HG03175 (cell line): ENCODE data around the gene LZIC.
"Not testable (repeated sequence)": the region's sequence is repeated elsewhere in the genome, so short reads cannot be mapped to it uniquely, and the experiment has no call there.

Source experiments
- ATAC-seq: cut with Tn5 transposase; IDR thresholded peaks from one replicate; pipeline ENCODE4 v1.9.1; 2021; ENCODE audit warnings: mild to moderate bottlenecking, moderate library complexity; ENCODE audit not compliant: unreplicated experiment

LZIC gene

DNA sequence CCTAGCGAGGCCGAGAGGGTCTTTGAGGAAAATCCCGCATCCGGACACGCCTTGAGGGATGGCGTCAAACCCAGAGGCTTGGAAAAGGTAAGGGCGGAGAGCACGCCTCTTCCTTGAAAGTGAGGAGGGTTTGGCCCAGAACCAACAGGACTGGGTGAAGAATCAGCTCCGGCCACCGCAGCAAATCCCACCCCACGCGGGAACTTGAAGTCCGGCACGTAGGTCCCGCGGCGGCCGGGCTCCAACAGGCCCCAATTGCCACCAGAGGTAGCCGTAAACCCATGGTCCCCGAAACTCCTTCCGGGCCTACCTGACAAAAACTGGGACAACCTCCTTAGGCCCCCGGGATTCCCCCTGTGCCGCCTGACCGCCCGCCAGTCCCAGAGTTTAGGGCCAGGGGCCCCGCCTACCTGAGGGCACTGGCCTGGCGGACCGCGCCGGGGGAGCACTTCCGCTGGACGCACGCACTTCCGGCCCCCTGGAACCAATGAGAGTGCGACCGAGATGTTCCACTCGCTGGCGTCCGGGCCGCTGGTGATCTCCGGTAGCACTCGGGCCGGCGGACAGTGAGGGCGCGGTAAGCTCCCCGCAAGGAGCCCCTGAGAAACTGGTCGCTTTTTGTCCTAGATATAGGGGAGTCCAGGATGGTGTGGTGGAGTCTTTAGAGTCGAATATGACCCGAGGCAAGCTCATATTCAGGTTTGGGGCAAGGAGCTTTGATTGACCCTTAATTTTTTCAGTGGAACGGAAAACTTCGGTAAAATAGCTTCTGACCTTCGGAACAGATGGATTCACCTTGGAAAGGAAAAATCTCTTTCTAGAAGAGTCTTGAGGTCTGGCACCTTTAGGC, at the start of gene LZIC, which contains the start of gene NMNAT1:
Gene LZIC, minus strand, starts transcription at position 453 of the 850 bp plus-strand sequence. CDS start 6,772 bp downstream, outside the sequence.
Gene NMNAT1, plus strand, starts transcription at position 537 of the 850 bp plus-strand sequence. CDS start 28,599 bp downstream, outside the sequence.
- peak; percentile 94 for ATAC-seq

DNA sequence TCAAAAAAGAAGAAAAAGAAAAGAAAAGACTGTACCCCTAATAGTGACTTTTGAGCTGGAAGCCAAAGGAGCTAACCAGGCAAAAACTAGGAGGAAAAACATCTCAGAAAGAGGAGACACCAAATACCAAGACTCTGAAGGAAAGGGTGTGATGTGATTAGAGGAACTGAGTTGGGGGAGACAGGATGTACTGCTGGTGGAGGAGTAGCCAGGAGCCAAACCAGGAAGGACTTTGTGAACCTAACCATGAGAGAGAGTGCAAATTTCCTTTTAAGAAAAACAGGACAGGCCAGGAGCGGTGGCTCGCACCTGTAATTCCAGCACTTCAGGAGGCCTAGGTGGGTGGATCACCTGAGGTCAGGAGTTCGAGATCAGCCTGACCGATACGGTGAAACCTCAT, 49.7 kb upstream of the LZIC start:
- ATAC-seq = no peak

DNA sequence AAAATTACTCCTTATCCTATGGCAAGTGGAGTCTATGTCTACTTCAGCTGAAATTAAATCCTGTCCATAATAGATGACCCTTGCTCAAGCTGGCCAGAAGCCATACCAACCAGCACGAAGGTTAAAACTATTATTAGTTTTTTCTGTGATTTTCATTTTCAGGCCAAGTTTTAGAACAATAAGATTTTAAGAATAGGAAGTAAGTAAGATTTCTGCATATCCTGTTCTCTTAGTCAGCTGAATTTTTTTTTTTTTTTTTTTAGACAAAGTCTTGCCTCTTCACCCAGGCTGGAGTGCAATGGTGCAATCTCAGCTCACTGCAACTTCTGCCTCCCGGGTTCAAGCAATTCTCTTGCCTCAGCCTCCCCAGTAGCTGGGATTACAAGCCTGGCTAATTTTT, 47.8 kb upstream of the LZIC start:
- ATAC-seq = no peak

DNA sequence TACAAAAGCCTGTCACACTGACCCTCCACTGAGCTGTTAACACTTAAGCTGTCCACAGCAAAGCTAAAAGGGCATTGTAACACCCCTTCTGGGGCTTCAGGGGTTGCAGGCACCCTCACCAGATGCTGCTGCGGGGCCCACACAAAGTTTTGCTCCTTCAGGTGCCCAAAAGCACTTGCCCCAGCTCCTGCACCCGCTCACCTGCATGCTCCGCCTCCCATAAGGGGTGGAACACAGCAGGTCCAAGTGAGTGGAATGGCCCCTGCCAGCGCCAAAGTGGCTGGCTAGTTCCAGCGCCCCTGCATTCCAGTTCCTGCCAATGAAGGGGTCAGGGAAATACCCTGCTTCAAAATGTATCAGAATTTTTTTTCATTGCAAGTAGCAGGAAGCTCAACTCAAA, 46.6 kb upstream of the LZIC start:
- ATAC-seq = no peak

DNA sequence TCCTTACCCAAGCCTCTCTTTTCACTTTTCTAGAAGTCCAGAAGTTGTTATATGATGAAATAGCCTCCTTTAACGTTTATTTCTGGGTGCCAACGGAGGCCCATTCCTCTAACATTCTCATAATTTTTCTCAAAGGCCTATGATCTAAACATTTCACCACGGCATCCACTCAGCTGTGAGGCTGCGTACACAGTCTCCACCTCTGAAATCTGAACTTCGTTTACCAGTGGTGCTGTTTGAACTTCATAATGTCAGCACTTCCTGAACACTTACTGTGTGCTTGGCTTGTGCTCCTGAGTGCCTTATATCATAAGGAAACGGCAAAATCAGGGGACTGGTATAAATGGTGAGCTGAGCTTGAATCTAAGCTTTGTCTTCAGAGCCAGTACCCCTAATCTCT, 41.8 kb upstream of the LZIC start:
- no peak for ATAC-seq

DNA sequence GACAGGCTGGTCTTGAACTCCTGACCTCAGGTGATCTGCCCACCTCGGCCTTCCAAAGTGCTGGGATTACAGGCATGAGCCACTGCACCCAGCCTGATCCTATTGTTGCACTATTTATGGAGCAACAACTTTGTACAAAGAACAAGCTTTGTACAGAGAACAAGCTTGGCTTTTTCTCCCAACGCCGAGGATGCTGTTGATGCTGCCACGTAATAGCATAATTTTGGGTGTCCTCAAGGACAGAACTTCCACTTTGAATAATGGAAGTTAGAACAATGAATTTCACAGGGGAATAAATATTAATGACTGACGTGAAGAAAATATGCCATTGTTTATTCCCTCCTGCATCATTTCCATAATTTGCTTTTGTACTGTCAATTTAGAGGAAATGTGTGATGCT, 41.1 kb upstream of the LZIC start:
- no peak for ATAC-seq

DNA sequence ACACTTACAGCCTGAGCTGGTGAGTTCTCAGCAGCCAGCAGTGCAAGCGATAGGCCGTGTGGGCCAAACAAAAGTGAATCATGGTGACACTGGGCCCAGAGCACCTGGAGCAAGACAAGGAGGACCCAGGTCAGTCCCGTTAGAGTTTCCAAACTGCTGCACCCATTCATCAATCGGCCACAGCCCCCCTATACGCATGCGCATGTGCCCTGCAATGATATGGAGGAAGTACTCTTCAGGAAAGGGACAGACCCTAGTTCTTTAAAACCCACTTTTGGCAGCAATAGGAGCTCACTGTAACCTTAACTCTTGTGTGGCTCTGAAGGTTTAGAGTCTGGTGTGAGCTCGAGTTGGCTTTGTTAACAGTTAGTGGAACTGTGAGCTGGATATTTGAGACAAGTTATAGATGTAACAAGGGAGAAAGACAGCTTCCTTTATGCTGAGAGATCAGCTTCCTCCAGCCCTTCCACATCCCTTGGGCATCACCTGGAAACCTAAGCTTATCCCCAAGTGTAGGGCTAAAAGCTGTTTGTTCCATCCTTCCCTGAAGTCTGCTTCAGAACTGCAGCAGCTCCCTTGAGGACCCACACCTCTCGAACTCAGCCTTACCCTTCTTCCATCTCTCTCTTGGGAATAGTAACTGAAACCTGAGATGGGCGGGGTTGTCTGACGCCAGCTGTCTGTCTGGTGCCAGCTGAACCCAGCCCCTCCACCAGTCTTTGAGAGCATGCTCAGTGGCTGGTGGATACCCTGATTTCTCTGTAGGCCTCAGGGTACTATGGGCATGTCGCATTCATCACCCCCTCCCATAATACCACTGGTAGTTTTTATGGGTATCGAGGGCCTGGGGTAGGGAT, 17.7 kb upstream of the LZIC start:
- ATAC-seq = peak; percentile 47

DNA sequence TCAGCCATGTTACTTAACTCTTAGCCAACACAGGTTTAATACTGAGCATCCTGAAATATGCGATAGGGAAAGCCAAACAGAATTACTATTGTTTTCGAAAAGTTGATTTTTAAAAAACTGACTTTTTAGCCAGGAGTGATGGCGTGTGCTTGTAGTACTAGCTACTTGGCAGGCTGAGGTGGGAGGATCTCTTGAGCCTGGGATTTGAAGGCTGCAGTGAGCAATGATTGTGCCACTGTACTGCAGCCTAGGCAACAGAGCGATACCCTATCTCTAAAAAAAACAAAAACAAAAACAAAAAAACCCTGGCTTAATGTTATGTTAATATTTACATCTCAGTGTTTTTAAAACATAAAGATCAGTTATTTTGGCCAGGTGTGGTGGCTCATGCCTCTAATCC, 16.8 kb upstream of the LZIC start:
- ATAC-seq = no peak

DNA sequence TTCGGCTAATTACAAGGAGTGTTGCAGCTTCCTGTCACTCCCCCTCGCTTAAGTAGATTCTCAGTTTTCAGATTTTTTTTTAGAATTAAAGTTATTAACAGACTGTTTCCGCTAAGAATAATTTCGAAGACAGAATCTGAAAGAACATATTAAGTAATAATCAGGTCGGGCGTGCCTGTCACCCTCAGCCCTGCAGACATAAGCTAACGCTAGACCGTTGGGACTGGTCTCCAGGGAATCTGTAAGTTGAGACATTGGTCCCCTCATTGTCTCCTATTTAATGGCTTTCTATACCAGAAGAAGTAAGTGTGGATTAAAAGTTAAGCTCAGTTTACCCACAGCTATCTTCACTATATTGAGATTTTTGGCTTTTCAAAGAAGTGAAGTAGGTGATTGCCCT, 14.5 kb upstream of the LZIC start:
- no peak for ATAC-seq

DNA sequence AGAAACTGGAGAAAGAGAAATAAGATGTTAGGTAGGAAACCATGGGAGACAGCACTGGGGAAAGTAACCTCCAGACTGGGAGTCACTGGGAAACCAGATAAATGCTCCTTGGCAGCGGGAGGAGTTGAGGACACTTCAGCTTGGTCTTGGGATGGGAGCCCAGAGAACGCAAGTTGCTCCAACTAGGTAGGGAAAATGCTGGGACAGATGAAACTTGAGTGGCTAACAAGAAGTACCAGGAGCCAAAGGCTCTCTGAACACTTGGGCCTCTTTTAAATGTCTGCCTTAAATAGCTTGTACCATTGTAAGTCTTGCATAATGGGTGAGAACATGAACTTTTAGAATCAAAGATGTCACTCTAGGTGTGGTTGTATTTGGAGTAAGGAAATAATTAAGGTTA, 3.1 kb upstream of the LZIC start:
- ATAC-seq = no peak

DNA sequence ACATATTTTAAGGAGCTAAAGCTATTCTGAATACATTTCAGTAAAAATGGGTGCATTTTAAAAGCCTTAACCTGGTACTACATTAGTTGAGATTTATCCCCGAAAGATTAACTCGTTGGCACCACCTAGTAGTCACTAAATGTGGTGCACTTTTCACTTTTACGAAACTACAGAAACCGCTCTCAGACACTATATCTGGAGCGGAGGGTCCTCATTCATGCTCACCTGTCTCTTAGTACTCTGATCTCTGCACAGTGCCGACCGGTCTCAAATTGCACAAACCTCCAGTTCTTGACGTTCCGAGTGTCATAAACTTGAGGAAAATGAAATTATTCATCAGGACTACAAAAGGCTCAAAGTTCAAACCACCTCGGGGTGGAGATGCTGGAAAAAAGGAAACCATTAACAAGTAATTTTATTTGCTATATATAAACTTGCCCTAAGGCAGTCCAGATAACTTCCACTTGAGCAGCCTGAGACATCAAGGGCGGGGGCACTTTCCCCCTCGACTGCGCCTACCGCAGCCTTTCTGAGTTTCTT, 722 bp downstream of the LZIC start:
- peak; percentile 34 for ATAC-seq

DNA sequence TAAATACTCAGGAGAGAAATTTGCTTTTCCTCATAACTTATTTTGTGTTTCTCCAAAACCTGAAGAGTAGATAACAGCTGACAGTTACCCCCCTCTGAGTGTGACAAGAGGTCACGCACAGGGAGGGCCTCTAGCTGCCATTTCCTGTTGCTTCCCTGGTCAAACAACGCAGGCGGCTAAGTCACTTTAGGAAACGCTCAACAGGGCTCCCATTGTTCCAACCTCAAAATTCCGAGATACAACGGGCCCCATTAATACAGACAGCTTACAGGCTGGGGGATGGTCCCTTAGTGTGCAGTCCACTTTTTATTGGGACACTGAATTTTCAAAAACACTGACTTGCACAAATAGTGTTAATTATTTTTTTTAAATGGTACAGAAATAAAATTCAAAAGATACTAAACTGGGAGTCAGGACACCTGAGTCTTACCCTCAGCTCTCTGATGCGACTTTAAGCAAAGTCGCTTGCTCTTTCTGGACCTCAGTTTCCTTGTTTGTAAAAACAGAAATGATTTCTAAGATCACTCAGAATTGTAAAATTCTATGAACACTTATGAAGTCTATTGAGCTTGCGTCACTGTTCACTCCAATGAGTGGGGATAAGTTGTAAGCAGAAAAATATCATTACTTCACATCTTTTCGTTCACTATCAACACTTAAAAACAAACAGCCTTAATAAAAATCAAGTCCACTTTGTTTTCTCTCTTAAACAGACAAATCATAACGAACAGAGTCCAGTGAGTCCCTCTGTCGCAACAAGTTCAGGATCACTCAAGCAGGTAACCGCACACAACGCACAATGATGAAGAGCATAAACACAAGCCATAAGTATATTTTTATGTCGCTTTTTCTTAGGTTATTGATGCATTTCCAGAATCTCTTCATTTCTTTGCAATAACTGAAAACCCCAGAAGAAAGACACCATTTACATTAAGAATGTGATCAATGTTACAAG, 13.5 kb downstream of the LZIC start:
- ATAC-seq = no peak

DNA sequence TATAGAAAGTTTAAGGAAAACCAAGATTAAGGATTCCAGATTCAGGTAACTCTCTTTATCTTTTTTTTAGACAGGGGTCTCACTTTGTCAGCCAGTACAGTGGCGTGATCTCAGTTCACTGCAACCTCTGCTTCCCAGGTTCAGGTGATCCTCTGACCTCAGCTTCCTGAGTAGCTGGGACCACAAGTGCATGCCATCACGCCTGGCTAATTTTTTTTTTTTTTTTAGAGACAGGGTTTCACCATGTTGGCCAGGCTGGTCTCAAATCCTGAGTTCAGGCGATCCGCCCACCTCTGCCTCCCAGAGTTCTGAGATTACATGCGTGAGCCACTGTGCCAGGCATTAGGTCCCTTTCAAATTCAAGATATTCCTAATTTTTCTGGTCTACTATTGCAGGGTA, 15.9 kb downstream of the LZIC start:
- ATAC-seq = no peak

DNA sequence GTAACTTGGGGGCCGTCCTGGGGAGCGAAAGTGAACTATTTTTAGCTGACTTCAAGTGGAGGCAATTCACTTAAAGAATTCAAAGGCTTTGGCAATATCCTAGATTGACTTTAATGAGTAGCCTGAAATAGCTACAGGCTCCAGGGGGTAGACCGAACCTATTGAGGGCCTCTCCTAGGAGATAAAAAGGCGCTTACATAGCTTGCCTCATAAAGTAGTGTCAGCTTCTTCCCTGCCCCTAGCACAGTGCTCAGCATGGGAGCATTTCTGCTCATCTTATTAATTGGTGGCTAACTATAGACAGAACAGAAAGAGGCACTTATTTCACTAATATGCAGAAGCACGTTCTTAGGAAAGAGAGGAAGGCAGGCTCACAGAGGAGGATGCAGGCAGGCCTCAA, 20.8 kb downstream of the LZIC start:
- ATAC-seq = no peak

DNA sequence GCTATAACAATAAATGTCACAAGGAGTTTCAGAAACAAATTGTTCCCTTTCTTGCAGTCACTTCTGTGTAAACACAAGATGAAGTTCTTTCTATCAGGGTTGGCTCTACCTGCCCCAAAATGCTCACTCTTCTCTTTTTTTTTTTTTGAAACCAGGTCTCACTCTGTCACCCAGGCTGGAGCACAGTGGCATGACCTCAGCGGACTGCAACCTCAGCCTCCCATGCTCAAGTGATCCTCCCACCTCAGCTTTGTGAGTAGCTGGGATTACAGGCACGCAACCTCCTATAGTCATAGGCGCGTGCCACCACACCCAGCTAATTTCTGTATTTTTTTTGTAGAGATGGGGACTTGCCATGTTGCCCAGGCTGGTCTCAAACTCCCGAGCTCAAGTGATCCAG, 22.6 kb downstream of the LZIC start:
- ATAC-seq = no peak

DNA sequence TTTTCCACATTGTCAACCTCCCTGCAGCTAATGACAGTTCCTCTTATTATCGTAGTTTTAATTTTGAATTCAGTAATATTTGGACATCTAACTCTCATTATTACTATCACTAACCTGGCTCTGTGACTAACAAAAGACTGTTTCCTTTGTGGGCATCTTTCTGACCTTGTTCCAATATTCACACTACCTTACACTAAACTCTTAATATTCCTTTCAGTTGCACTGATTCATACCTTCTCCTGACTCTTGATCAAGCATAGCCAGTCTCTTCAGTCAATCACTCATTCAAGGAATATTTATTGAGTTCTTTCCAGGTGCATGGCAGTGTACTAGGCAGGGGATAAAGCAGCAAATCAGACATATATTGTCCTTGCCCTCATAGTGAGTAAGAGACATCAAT, 25.3 kb downstream of the LZIC start:
- no peak for ATAC-seq

DNA sequence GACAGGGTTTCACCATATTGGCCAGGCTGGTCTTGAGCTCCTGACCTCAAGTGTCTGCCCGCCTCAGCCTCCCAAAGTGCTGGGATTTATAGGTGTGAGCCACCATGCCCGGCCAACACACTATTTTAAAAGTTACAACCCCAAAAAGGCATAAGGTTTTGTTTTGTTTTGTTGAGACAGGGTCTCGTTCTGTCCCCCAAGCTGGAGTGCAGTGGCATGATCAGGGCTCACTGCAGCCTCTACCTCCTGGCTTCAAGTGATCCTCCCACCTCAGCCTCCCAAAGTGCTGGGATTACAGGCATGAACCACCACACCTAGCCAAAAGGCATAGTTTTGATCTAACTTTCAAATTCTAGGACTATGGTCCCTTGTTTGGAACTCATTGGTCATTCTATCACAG, 25.7 kb downstream of the LZIC start:
- ATAC-seq = not testable (repeated sequence)

DNA sequence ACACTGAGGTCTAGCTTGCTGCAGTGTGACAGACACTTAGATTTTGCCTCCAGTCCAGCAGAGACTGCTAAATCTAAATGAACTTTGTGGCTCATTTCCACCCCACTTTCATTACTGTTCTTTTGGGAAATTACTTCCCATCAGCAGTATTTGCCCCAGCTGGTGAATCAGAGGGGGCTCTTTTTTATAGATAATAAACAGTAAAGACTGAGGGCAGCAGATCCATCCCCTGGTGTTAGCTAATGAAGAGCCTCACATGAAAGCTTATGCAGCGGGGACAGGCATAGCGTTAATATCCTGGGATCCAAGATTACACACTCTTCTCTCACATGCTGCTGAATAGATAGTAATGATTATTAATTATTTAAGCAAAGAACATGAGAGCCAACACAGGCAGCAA, 26.7 kb downstream of the LZIC start:
- ATAC-seq = no peak

DNA sequence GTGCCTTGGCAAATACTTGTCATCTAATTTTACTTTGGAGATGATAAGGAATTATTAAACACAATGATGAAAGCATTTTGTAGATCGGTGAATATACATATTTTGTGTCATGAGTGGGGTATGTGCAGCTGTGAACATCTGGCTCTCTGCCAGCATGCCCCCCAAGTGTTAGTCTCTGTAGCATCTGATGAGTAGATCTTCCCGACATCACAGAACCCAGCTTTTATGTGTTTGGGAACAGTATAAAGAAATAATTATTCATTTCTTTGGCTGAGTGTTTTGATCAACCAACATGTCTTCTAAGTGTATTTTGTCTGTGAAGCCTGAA, 28.6 kb downstream of the LZIC start:
- no peak for ATAC-seq

DNA sequence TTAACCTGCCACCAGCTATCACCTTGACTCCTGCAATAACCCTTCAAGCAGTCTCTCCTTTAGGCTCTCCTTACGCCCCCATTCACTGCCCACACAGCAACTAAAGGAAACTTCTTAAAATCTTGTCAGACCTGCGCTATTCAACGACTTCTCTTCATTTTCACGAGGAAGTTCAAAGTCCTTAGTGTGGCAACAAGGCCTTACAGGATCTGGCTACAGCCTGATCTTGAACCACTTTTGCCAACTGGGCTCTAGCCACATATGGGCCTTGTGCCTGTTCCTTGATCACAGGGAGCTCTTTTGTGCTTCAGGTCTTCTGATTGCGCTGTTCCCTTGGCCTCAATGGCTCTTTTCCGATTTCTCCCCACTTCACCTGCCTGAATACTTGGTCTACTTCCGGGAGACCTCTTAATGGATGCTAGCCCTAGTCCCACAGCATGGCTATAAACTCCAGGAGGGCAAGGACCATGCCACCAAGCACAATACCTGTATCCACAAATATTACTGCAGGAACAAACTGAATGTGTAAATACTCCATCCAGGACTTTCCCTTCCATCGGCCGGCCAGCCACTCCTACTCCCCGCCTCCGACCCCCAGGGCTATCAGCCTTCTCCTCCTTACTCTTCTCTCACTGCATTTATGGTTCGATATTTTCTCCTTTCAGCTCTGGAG, 30.8 kb downstream of the LZIC start:
- ATAC-seq = no peak
